Activated CD8-positive, alpha-beta memory T cell treated with anti-CD3 and anti-CD28 coated beads for 1 hour (primary cell): Measurements from ENCODE around the gene FYN.

Experiments
- DNase-seq, 2 donors: peaks; one replicate each; pipeline ENCODE4 v3.0.0-alpha.2; 2020; ENCODE audit warnings: low read depth in 1 of 2; ENCODE audit errors: extremely low read depth in 1 of 2

Gene FYN

GRCh38 chr6:111667931-111668330, 205.3 kb downstream of the FYN start:
- no peak for DNase-seq

GRCh38 chr6:111666847-111667246, 206.4 kb downstream of the FYN start:
- no peak for DNase-seq

- no peak for DNase-seq
Observed at GRCh38 chr6:111664565-111665030, 208.7 kb downstream of the FYN start.

GRCh38 chr6:111663692-111664564, 209.3 kb downstream of the FYN start:
- DNase-seq, result no peak

- no peak for DNase-seq
Observed at GRCh38 chr6:111662794-111663593, 210.3 kb downstream of the FYN start.

- DNase-seq, result no peak
Observed at GRCh38 chr6:111662072-111662793, 211.0 kb downstream of the FYN start.

- DNase-seq, result no peak
Observed at GRCh38 chr6:111661541-111662061, 211.7 kb downstream of the FYN start.

GRCh38 chr6:111660531-111660930, 212.7 kb downstream of the FYN start:
- no peak for DNase-seq

- DNase-seq, result no peak
Observed at GRCh38 chr6:111658462-111659154, 214.6 kb downstream of the FYN start.

GRCh38 chr6:111657146-111657545, 216.1 kb downstream of the FYN start:
- DNase-seq, result no peak

- DNase-seq, result no peak
Observed at GRCh38 chr6:111653979-111654378, 219.3 kb downstream of the FYN start.

- no peak for DNase-seq
Observed at GRCh38 chr6:111653434-111653833, 219.8 kb downstream of the FYN start.

- no peak for DNase-seq
Observed at GRCh38 chr6:111652156-111652555, 221.1 kb downstream of the FYN start.

GRCh38 chr6:111651185-111652034, 221.8 kb downstream of the FYN start:
- DNase-seq, result no peak

GRCh38 chr6:111650049-111650448, 223.2 kb downstream of the FYN start:
- DNase-seq, result no peak

- DNase-seq, result no peak
Observed at GRCh38 chr6:111648100-111648499, 225.2 kb downstream of the FYN start.

- no peak for DNase-seq
Observed at GRCh38 chr6:111646942-111647341, 226.3 kb downstream of the FYN start.

- DNase-seq, result no peak
Observed at GRCh38 chr6:111646034-111646433, 227.2 kb downstream of the FYN start.

- no peak for DNase-seq
Observed at GRCh38 chr6:111644893-111645430, 228.3 kb downstream of the FYN start.
